Measurements from ENCODE around the gene BCL11A.

BCL11A gene

GRCh38 chr2:60519231-60519863 lies 34.1 kb downstream of the BCL11A start:
- no peak for FAIRE-seq

GRCh38 chr2:60518567-60518966 lies 34.9 kb downstream of the BCL11A start:
- TF ChIP-seq POLR2A (IDR thresholded peaks at IDR 0.05; ENCODE audit: low read depth, low read length), result no peak
- FAIRE-seq (no peak), DNase-seq (ENCODE audit: insufficient read length, low spot score) (no peak)

More at GRCh38 chr2:60519231-60519863, 34.1 kb downstream of the BCL11A start:
- no peak for TF ChIP-seq POLR2A (IDR thresholded peaks at IDR 0.05; ENCODE audit: low read depth, low read length)
- DNase-seq (ENCODE audit: insufficient read length, low spot score), result no peak

DNA sequence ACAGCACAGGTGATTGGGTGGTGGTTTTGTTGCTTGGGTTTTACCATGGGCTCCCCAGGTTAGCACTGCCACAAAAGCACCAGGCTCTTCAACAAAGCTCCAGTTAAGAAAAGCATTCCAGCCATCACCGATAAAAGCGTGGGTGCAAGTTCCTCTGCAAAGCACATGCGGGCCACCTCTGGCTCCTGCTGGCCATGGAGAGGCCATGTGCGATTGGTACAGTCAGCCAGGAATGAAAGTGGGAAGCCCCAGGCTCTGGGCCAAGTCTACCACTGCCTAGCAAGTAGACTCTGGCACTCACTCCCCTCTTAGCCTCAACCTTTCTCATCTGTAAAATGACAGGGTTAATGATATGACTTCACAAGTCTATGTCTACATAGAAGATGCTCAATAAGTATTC lies 36.0 kb downstream of the BCL11A start:
- DNase-seq (ENCODE audit: insufficient read length, low spot score) (no peak), FAIRE-seq (no peak)
- no peak for TF ChIP-seq POLR2A (IDR thresholded peaks at IDR 0.05; ENCODE audit: low read depth, low read length)

DNA sequence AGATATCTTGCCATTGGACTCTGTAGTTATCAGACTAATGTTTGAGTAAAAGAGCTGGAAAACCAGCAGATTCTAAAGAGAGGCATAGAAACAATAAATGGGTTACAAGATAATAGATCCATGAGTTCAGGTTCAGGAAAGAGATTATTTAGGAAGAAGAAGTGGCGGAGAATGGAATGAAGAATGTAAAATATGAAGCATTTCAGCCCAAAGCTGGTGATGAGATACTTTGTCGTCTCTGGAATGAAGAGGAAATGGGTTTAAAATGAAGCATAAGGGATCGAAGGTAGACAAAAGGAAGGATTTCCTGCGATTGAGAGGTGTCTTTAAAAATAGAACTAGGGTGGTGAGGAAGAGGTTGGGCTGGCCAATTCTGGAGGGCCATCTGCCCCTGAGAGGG lies 36.6 kb downstream of the BCL11A start:
- TF ChIP-seq POLR2A (IDR thresholded peaks at IDR 0.05; ENCODE audit: low read depth, low read length), result no peak
- FAIRE-seq (no peak), DNase-seq (ENCODE audit: insufficient read length, low spot score) (no peak)

GRCh38 chr2:60516383-60516811 lies 37.1 kb downstream of the BCL11A start:
- DNase-seq (ENCODE audit: insufficient read length, low spot score) (no peak), FAIRE-seq (no peak)
- no peak for TF ChIP-seq POLR2A (IDR thresholded peaks at IDR 0.05; ENCODE audit: low read depth, low read length)

DNA sequence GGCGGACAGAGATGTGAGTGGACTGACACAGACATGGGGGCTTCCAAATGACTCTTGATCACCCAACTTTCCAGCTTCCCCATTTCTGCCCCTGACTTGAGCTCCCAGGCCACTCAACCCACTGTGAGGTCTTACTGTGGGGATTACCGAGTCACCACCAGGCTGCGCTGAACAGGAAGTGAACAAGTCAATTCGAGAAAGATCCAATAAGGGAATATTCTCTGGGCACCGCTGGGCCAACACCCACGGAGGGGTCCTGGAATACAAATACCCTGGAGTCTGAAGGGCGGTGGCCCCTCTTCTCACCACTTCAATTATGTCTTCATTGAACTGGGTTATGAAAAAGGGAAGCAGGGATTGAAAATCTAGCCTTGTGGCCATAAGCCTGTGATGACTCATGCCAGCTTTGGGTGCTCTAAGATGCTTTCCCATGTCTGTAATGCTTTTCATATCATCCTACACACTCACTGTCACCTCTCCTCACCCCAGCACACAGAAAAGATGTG lies 37.7 kb downstream of the BCL11A start:
- FAIRE-seq, result no peak
- no peak for TF ChIP-seq POLR2A (IDR thresholded peaks at IDR 0.05; ENCODE audit: low read depth, low read length)
- no peak for DNase-seq (ENCODE audit: insufficient read length, low spot score)

DNA sequence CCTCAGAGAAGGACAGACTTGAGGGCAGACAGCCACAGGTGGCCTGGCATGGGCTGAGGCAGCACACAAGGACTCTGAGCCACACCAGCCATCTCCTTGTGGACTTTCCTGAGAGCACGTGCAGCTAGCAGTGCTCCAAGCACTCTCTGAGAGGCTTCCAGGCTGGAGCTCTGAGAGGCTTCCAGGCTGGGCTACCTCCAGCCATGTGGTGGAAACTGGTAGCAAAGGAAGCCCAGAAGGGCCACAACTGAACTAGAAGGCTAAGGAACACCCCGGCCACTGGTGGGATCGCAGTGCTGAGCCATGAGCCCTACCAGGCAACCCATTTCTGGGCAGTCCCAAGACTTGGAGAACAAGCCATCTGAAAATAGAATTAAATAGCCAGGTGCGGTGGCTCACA lies 39.5 kb downstream of the BCL11A start:
- DNase-seq (ENCODE audit: insufficient read length, low spot score), result no peak
- TF ChIP-seq POLR2A (IDR thresholded peaks at IDR 0.05; ENCODE audit: low read depth, low read length), result no peak
- no peak for FAIRE-seq

GRCh38 chr2:60513191-60513590 lies 40.3 kb downstream of the BCL11A start:
- TF ChIP-seq POLR2A (IDR thresholded peaks at IDR 0.05; ENCODE audit: low read depth, low read length), result no peak
- no peak for DNase-seq (ENCODE audit: insufficient read length, low spot score)
- FAIRE-seq, result no peak

DNA sequence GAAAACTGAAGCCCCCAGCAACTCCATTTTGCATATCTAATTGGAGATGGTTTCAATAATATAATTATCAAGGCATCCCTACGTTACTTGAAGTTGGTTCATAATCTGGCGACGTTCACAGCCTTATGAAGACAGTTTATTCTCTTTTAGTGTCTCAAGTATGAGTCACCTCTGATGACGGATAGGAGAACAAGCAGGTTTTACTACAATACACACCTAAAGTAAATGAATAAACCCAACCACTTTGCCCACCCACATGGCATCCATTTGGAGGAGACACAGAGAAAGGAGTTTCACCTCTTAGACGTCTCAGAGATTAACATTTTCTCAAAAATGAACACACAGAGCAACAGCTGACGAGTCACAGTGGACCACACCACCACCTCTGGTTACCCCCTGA lies 40.8 kb downstream of the BCL11A start:
- TF ChIP-seq POLR2A (IDR thresholded peaks at IDR 0.05; ENCODE audit: low read depth, low read length), result no peak
- DNase-seq (ENCODE audit: insufficient read length, low spot score), result no peak
- no peak for FAIRE-seq

DNA sequence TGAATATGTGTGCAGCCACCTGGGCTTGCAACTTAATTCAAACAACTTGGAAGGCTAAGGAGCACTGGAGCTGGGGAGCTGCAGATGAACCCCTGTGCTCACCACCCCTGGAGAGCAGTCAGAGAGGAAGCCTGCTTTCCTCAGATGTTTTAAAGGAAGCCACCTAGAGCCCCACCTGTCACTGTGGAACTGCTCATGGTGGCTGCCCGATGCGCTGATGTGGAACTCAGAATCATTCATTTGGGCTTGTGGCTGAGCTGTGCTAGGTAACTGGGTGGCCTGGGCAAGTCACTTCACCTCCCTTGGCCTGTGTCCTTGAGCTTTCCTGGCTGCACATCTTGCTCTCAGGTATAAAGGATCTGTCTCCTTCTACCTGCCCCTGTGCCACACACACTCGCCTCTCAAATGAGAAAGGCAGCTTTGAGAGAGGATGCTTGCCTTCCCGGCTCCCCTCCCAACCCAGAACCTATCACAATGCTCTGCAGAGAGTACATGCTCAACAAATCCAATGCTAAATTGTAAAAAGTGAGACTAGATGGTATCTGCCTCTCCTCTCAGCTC lies 41.3 kb downstream of the BCL11A start:
- FAIRE-seq, result no peak
- TF ChIP-seq POLR2A (IDR thresholded peaks at IDR 0.05; ENCODE audit: low read depth, low read length), result no peak
- no peak for DNase-seq (ENCODE audit: insufficient read length, low spot score)

DNA sequence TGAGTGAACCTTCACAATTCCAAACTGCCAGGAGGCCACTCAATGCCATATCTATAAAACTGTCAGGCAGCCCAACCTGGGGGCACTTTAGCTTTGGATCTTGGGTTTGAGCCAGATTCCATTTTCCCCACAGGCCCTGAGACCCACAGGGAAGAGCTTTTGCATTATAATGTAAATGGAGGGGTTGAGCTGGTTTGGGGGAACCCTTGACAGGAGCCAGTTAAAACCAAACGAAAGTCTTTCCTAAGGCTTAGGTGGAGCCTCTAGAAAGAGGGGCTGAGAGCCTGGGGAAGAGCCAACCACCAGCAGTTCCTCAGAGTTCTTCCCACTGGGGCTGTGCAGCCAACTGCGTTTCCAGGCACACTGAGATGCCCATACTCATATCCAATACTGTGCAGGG lies 42.7 kb downstream of the BCL11A start:
- FAIRE-seq, result no peak
- no peak for TF ChIP-seq POLR2A (IDR thresholded peaks at IDR 0.05; ENCODE audit: low read depth, low read length)
- DNase-seq (ENCODE audit: insufficient read length, low spot score), result no peak

DNA sequence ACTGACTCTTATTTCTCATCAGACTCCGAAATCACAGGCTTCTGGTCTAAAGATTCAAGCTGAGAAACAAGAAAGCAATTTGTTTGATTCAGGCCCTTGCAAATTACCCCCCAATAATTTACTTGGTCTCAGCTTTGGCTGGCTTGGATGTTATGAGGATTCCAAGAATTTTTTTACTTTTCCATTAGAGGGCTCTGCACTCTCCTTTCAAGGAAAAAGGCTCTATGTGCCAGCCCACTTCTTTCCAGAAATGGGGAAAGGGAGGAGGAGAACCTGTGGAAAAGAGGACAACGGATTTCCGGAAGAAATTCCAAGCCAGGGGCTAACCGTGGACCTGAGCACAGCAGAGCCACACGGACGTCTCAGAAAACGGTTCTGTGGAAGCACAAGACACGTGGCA lies 44.4 kb downstream of the BCL11A start:
- no peak for DNase-seq (ENCODE audit: insufficient read length, low spot score)
- FAIRE-seq, result no peak

GRCh38 chr2:60508339-60508917 lies 45.0 kb downstream of the BCL11A start:
- FAIRE-seq (no peak), DNase-seq (ENCODE audit: insufficient read length, low spot score) (no peak)
- TF ChIP-seq POLR2A (IDR thresholded peaks at IDR 0.05; ENCODE audit: low read depth, low read length), result no peak

More for the DNA sequence above, 44.4 kb downstream of the BCL11A start:
- no peak for TF ChIP-seq POLR2A (IDR thresholded peaks at IDR 0.05; ENCODE audit: low read depth, low read length)

DNA sequence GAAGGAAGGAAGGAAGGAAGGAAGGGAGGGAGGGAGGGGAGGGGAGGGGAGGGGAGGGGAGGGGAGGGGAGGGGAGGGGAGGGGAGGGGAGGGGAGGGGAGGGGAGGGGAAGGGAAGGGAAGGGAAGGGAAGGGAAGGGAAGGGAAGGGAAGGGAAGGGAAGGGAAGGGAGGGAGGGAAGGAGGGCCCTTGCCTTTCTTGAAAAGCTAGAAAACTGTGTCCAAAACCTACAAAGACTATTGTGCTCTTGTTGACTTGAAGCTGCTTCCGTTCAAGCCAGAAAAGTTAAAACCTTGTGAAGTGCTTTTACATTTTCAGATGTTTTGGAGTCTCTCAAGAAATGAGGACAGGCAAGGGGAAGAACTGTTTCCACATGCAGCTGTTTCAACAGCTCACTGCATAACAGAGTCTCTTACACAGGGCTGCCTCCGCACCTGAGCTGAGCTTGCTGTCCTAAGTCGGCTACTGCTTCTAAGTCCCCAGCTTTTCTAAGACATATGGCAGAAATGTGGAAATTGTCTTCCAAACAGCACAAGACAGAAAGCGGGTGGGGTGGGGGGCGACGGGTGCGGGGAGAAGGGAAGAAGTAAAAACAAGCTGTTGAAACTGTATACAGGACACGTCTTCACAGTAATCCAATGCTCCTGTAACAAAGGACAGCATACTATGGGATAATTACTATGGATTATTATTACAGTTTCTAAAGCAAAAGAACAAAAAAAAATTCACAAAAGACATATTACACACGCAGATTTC lies 46.1 kb downstream of the BCL11A start:
- TF ChIP-seq POLR2A (IDR thresholded peaks at IDR 0.05; ENCODE audit: low read depth, low read length), result no peak
- DNase-seq (ENCODE audit: insufficient read length, low spot score), result no peak
- no peak for FAIRE-seq

Data from H54 (cell line).